Measurements from ENCODE around the gene MVB12B. TPM values are rescaled to one million over a fixed set of nuclear protein-coding genes. Genes with fewer than 3 reads are reported as not detected.

The MVB12B gene
- total RNA-seq, 1 donor from 2014 or later, result 16.5 TPM

GRCh38 chr9:126367616-126368015 is 41.0 kb downstream of the MVB12B start:
- Histone ChIP-seq H3K27ac (no peak overlapping the region), H3K27me3 (no peaks in the 10 kb centered on the region), H3K36me3 (no peaks in the 10 kb centered on the region), H3K9me3 (no peaks in the 10 kb centered on the region), H3K4me3 (no peak overlapping the region), H3K4me1 (peaks cover 39% of the 10 kb centered on the region)
- DNase-seq (ENCODE audit: extremely low spot score in 2 of 2), result no peak
- no peak for TF ChIP-seq POLR2AphosphoS5 (IDR thresholded peaks at IDR 0.05; ENCODE audit: insufficient read depth in 1 of 2, low read depth in 1 of 2)
- TF ChIP-seq CTCF (IDR thresholded peaks at IDR 0.05), result no peak
- no peak for TF ChIP-seq POLR2A (IDR thresholded peaks at IDR 0.05)
- intact Hi-C loops (cut with DNase I), result no loop called here

GRCh38 chr9:126368020-126368419 is 41.4 kb downstream of the MVB12B start:
- H3K36me3 ChIP-seq, result no peaks in the 10 kb centered on the region
- TF ChIP-seq CTCF (IDR thresholded peaks at IDR 0.05), result no peak
- TF ChIP-seq POLR2AphosphoS5 (IDR thresholded peaks at IDR 0.05; ENCODE audit: insufficient read depth in 1 of 2, low read depth in 1 of 2), result no peak
- TF ChIP-seq POLR2A (IDR thresholded peaks at IDR 0.05), result no peak
- H3K4me3 ChIP-seq, result no peak overlapping the region
- H3K27me3 ChIP-seq, result no peaks in the 10 kb centered on the region
- intact Hi-C loops (cut with DNase I), result no loop called here
- no peak for DNase-seq (ENCODE audit: extremely low spot score in 2 of 2)
- H3K27ac ChIP-seq, result no peak overlapping the region
- no peaks in the 10 kb centered on the region for H3K9me3 ChIP-seq
- H3K4me1 ChIP-seq, result peaks cover 38% of the 10 kb centered on the region

- Histone ChIP-seq H3K4me1 (peaks cover 27% of the 10 kb centered on the region), H3K27me3 (no peaks in the 10 kb centered on the region), H3K4me3 (no peak overlapping the region), H3K9me3 (no peaks in the 10 kb centered on the region), H3K36me3 (no peaks in the 10 kb centered on the region), H3K27ac (no peak overlapping the region)
- TF ChIP-seq CTCF (IDR thresholded peaks at IDR 0.05), result no peak
- TF ChIP-seq POLR2AphosphoS5 (IDR thresholded peaks at IDR 0.05; ENCODE audit: insufficient read depth in 1 of 2, low read depth in 1 of 2), result no peak
- no peak for TF ChIP-seq POLR2A (IDR thresholded peaks at IDR 0.05)
- DNase-seq (ENCODE audit: extremely low spot score in 2 of 2), result no peak
- intact Hi-C loops (cut with DNase I), result no loop called here
These were observed 44.6 kb downstream of the MVB12B start for GRCh38 chr9:126371007-126371870.

GRCh38 chr9:126372716-126373115 is 46.1 kb downstream of the MVB12B start:
- no peak overlapping the region for H3K4me3 ChIP-seq
- H3K36me3 ChIP-seq, result no peaks in the 10 kb centered on the region
- no peaks in the 10 kb centered on the region for H3K9me3 ChIP-seq
- H3K27me3 ChIP-seq, result no peaks in the 10 kb centered on the region
- no peak for DNase-seq (ENCODE audit: extremely low spot score in 2 of 2)
- no peak for TF ChIP-seq POLR2AphosphoS5 (IDR thresholded peaks at IDR 0.05; ENCODE audit: insufficient read depth in 1 of 2, low read depth in 1 of 2)
- TF ChIP-seq CTCF (IDR thresholded peaks at IDR 0.05), result no peak
- no peak for TF ChIP-seq POLR2A (IDR thresholded peaks at IDR 0.05)
- no peak overlapping the region for H3K27ac ChIP-seq
- peaks cover 20% of the 10 kb centered on the region for H3K4me1 ChIP-seq
- intact Hi-C loops (cut with DNase I), result no loop called here

GRCh38 chr9:126373241-126373640 is 46.6 kb downstream of the MVB12B start:
- no peak for DNase-seq (ENCODE audit: extremely low spot score in 2 of 2)
- H3K4me3 ChIP-seq, result no peak overlapping the region
- H3K36me3 ChIP-seq, result no peaks in the 10 kb centered on the region
- no peaks in the 10 kb centered on the region for H3K27me3 ChIP-seq
- H3K4me1 ChIP-seq, result peaks cover 17% of the 10 kb centered on the region
- no peak for TF ChIP-seq POLR2A (IDR thresholded peaks at IDR 0.05)
- TF ChIP-seq POLR2AphosphoS5 (IDR thresholded peaks at IDR 0.05; ENCODE audit: insufficient read depth in 1 of 2, low read depth in 1 of 2), result peak in 1 of 2 donors; percentile 21
- intact Hi-C loops (cut with DNase I), result no loop called here
- no peak overlapping the region for H3K27ac ChIP-seq
- H3K9me3 ChIP-seq, result no peaks in the 10 kb centered on the region

All from vagina (tissue), 2 donors.